Thyroid gland (tissue), 4 donors: ENCODE data around the gene BLCAP. TPM values are rescaled to one million over a fixed set of nuclear protein-coding genes. Genes with fewer than 3 reads are reported as not detected.

Experiments
- DNase-seq, 2 donors: peaks; one replicate each; pipeline ENCODE4 v3.0.0-alpha.2; 2019
- H3K27ac ChIP-seq, 3 donors: fragments of 200-600 bp; sonication (generic); 1 replicate in 2 of 3; 2 replicates in 1 of 3; pipeline ENCODE4 v1.5.1; 2016 to 2019; ENCODE audit warnings: mild to moderate bottlenecking in 1 of 3, moderate library complexity in 1 of 3
- H3K27me3 ChIP-seq: fragments of 200-600 bp; sonication (generic); one replicate; pipeline ENCODE4 v1.5.1; 2019
- H3K36me3 ChIP-seq, 2 donors: fragments of 200-600 bp; sonication (generic); one replicate each; pipeline ENCODE4 v1.5.1; 2016 to 2019
- H3K4me1 ChIP-seq, 2 donors: fragments of 200-600 bp; sonication (generic); one replicate each; pipeline ENCODE4 v1.5.1; 2017 to 2019
- H3K4me3 ChIP-seq, 3 donors: fragments of 200-600 bp; sonication (generic); replicated peaks in 1 of 3; 1 replicate in 2 of 3; 2 replicates in 1 of 3; pipeline ENCODE4 v1.5.1; 2016; ENCODE audit warnings: mild to moderate bottlenecking in 1 of 3
- H3K9me3 ChIP-seq: fragments of 200-600 bp; sonication (generic); one replicate; pipeline ENCODE4 v1.5.1; 2017
- CTCF ChIP-seq, 6 experiments: fragments of 200-600 bp in 3 of 6; fragments of 450-650 bp in 3 of 6; sonication (generic) in 3 of 6; IDR thresholded peaks; one replicate each; pipeline ENCODE4 v1.5.1; 2016 to 2019; ENCODE audit warnings: antibody characterized with exemption in 6 of 6, mild to moderate bottlenecking in 2 of 6, inconsistent platforms in 1 of 6, moderate library complexity in 1 of 6
- POLR2A ChIP-seq, 2 donors: fragments of 450-650 bp; IDR thresholded peaks; one replicate each; pipeline ENCODE4 v1.6.1; 2017; ENCODE audit warnings: antibody characterized with exemption in 2 of 2, mild to moderate bottlenecking in 2 of 2, moderate library complexity in 1 of 2
- WGBS, 2 donors: methylation state at CpG; one replicate each; pipeline ENCODE4 v1.1.5; 2017; 5-methylcytosine and 5-hydroxymethylcytosine counted together
- intact Hi-C: fragments of 100-400 bp; cut with DNase I; formaldehyde crosslinking; loops from one replicate; pipeline ENCODE4 v1.15.1; 2023
- total RNA-seq, 4 donors: library from RNA; depleted of rRNA; stranded (reverse); fragments of >200 nt; gene quantifications; one replicate each; pipeline ENCODE4 v1.2.3, GENCODE V29; 2016

The BLCAP gene
- total RNA-seq, 4 donors from 2014 or later, result 56.6 to 80.3 (median 64.5) TPM

GRCh38 chr20:37540001-37540400, 12.3 kb upstream of the BLCAP start:
- no peak for DNase-seq
- Histone ChIP-seq H3K4me3 (no peak overlapping the region), H3K4me1 (no peaks in the 10 kb centered on the region), H3K36me3 (no peaks in the 10 kb centered on the region), H3K27me3 (no peaks in the 10 kb centered on the region), H3K9me3 (no peaks in the 10 kb centered on the region), H3K27ac (no peak overlapping the region)
- intact Hi-C loops, result no loop called here
- 48 to 59% methylated on average over 5 of the region's 5 CpGs for WGBS, 2 donors
- TF ChIP-seq POLR2A (IDR thresholded peaks at IDR 0.05) (no peak), CTCF (IDR thresholded peaks at IDR 0.05) (no peak)

GRCh38 chr20:37539424-37539823, 11.7 kb upstream of the BLCAP start:
- intact Hi-C loops, result loop anchor here (5.0 to 10.0 kb wide), 2 partner anchors 152 to 345 kb away; no protein-coding TSS in a partner anchor
- H3K4me3 ChIP-seq, result no peak overlapping the region

GRCh38 chr20:37538003-37538402, 10.3 kb upstream of the BLCAP start:
- no peak for DNase-seq
- Histone ChIP-seq H3K27ac (no peak overlapping the region), H3K4me3 (no peak overlapping the region), H3K27me3 (no peaks in the 10 kb centered on the region), H3K9me3 (no peaks in the 10 kb centered on the region), H3K36me3 (no peaks in the 10 kb centered on the region), H3K4me1 (no peaks in the 10 kb centered on the region)
- intact Hi-C loops, result loop anchor here (5.0 to 10.0 kb wide), 2 partner anchors 151 to 343 kb away; no protein-coding TSS in a partner anchor
- TF ChIP-seq CTCF (IDR thresholded peaks at IDR 0.05) (no peak), POLR2A (IDR thresholded peaks at IDR 0.05) (no peak)
- WGBS, 2 donors, result 87 to 97% methylated on average over 5 of the region's 5 CpGs

More at GRCh38 chr20:37539424-37539823, 11.7 kb upstream of the BLCAP start:
- no peaks in the 10 kb centered on the region for H3K4me1 ChIP-seq
- no peak for DNase-seq
- no peaks in the 10 kb centered on the region for H3K27me3 ChIP-seq
- TF ChIP-seq POLR2A (IDR thresholded peaks at IDR 0.05), result no peak
- no peak for TF ChIP-seq CTCF (IDR thresholded peaks at IDR 0.05)
- H3K27ac ChIP-seq, result no peak overlapping the region
- H3K9me3 ChIP-seq, result no peaks in the 10 kb centered on the region
- 85 to 87% methylated on average over 4 of the region's 4 CpGs for WGBS, 2 donors
- no peaks in the 10 kb centered on the region for H3K36me3 ChIP-seq

GRCh38 chr20:37537505-37537904, 9.8 kb upstream of the BLCAP start:
- Histone ChIP-seq H3K4me1 (no peaks in the 10 kb centered on the region), H3K27ac (no peak overlapping the region), H3K27me3 (no peaks in the 10 kb centered on the region), H3K36me3 (no peaks in the 10 kb centered on the region), H3K4me3 (no peak overlapping the region), H3K9me3 (no peaks in the 10 kb centered on the region)
- DNase-seq, result no peak
- TF ChIP-seq CTCF (IDR thresholded peaks at IDR 0.05), result no peak
- TF ChIP-seq POLR2A (IDR thresholded peaks at IDR 0.05), result no peak
- intact Hi-C loops, result loop anchor here (5.0 to 10.0 kb wide), 2 partner anchors 150 to 343 kb away; no protein-coding TSS in a partner anchor
- 91 to 100% methylated on average over 1 of the region's 1 CpG for WGBS, 2 donors

GRCh38 chr20:37535443-37536132, 7.9 kb upstream of the BLCAP start:
- H3K36me3 ChIP-seq, result no peaks in the 10 kb centered on the region
- H3K27ac ChIP-seq, result no peak overlapping the region
- H3K4me3 ChIP-seq, result no peak overlapping the region
- H3K4me1 ChIP-seq, result no peaks in the 10 kb centered on the region
- no peaks in the 10 kb centered on the region for H3K9me3 ChIP-seq
- intact Hi-C loops, result loop anchor here (5.0 to 10.0 kb wide), 2 partner anchors 148 to 341 kb away; no protein-coding TSS in a partner anchor
- no peak for TF ChIP-seq POLR2A (IDR thresholded peaks at IDR 0.05)
- no peak for TF ChIP-seq CTCF (IDR thresholded peaks at IDR 0.05)
- DNase-seq, result peak; percentile 52 to 55
- H3K27me3 ChIP-seq, result no peaks in the 10 kb centered on the region
- WGBS, 2 donors, result 29 to 35% methylated on average over 9 to 10 of the region's 10 CpGs
